Kidney (tissue), 14 donors: ENCODE data around the gene REC8. TPM values are rescaled to one million over a fixed set of nuclear protein-coding genes. Genes with fewer than 3 reads are reported as not detected.

ENCODE experiments used
- DNase-seq, 5 donors: peaks; one replicate each; pipeline ENCODE4 v3.0.0-alpha.2; 2013 to 2020
- FAIRE-seq: peaks from 2 replicates; lab custom pipeline; 2012; peaks lifted over from hg19 to GRCh38; lab: Jason Lieb, UNC
- H3K27ac ChIP-seq, 2 donors: one replicate each; pipeline ENCODE4 v1.7.0; 2013; ENCODE audit warnings: low read depth in 2 of 2, low read length in 2 of 2, inconsistent platforms in 1 of 2
- H3K27me3 ChIP-seq: one replicate; pipeline ENCODE4 v1.7.1; 2013; ENCODE audit warnings: low read length, inconsistent platforms; ENCODE audit not compliant: control insufficient read depth, insufficient read depth
- H3K36me3 ChIP-seq, 3 donors: one replicate each; pipeline versions ENCODE4 v1.7.0 to v1.7.1; 2013; ENCODE audit warnings: low read length in 3 of 3, control low read depth in 1 of 3, inconsistent platforms in 1 of 3; ENCODE audit not compliant: insufficient read depth in 3 of 3, control insufficient read depth in 2 of 3
- H3K4me1 ChIP-seq, 3 donors: one replicate each; pipeline versions ENCODE4 v1.7.0 to v1.7.1; 2013; ENCODE audit warnings: low read length in 3 of 3, inconsistent platforms in 1 of 3, low read depth in 1 of 3; ENCODE audit not compliant: control insufficient read depth in 2 of 3, insufficient read depth in 2 of 3
- H3K4me3 ChIP-seq, 3 donors: one replicate each; pipeline versions ENCODE4 v1.7.0 to v1.8.1; 2013; ENCODE audit warnings: low read length in 3 of 3, control low read depth in 1 of 3, inconsistent platforms in 1 of 3
- H3K9ac ChIP-seq, 3 donors: one replicate each; pipeline versions ENCODE4 v1.7.0 to v1.7.1; 2013; ENCODE audit warnings: low read length in 3 of 3, control low read depth in 1 of 3, inconsistent platforms in 1 of 3
- H3K9me3 ChIP-seq, 3 donors: one replicate each; pipeline versions ENCODE4 v1.7.0 to v1.7.1; 2013; ENCODE audit warnings: low read length in 3 of 3, control low read depth in 1 of 3, inconsistent platforms in 1 of 3; ENCODE audit not compliant: control insufficient read depth in 2 of 3, insufficient read depth in 1 of 3
- CTCF ChIP-seq: IDR thresholded peaks from 3 replicates; pipeline ENCODE4 v1.5.1; 2012; ENCODE audit warnings: mild to moderate bottlenecking, moderate library complexity, borderline replicate concordance; ENCODE audit not compliant: insufficient read depth; ENCODE audit errors: extremely low read depth
- intact Hi-C: fragments of 100-400 bp; cut with DNase I; formaldehyde crosslinking; loops from one replicate; pipeline ENCODE4 v1.11.1; 2022
- polyA plus RNA-seq: library from polyadenylated mRNA; stranded (reverse); fragments of 350-450 nt; fragmentation: Illumina TruSeq; extraction: RNeasy Lipid Tissue Mini Kit (QIAGEN cat#74804); gene quantifications from one replicate; pipeline ENCODE4 v1.2.3, GENCODE V29; 2014; ENCODE audit warnings: low read depth, low replicate concordance; ENCODE audit not compliant: insufficient read depth
- total RNA-seq: library from RNA; stranded (reverse); fragmentation: NEBNext Ultra II Directional; extraction: Animal tissue kit (Norgen Biotek cat#: 25700); gene quantifications from one replicate; pipeline ENCODE4 v1.2.1, GENCODE V29; 2021
- donor health status: control.
- donor health status: control.
- donor health status: control.
- donor health status: control.
- donor health status: control.
- donor health status: DM: yes; HTN: yes; CAD: no.
- donor health status: Normal renal cell carcinoma (clear cell type).

Gene REC8
- total and polyA plus RNA-seq, 2 donors from 2014 or later = 39.9 to 51.4 TPM

- Histone ChIP-seq H3K4me3 (no peak overlapping the region), H3K27ac (no peak overlapping the region), H3K36me3 (peaks cover 0 to 23% (median 14%) of the 10 kb centered on the region in 3 donors), H3K9ac (no peak overlapping the region), H3K27me3 (no peaks in the 10 kb centered on the region), H3K4me1 (peaks cover 0 to 38% (median 15%) of the 10 kb centered on the region in 3 donors), H3K9me3 (no peaks in the 10 kb centered on the region)
- TF ChIP-seq CTCF = no peak
- intact Hi-C loops = no loop called here
- peak in 1 of 5 donors; percentile 67 for DNase-seq
- FAIRE-seq = no peak
Measured at GRCh38 chr14:24138396-24139271, 33.2 kb upstream of the REC8 start.

- DNase-seq (no peak), FAIRE-seq (no peak)
- Histone ChIP-seq H3K9me3 (no peaks in the 10 kb centered on the region), H3K9ac (no peak overlapping the region), H3K27ac (no peak overlapping the region), H3K27me3 (no peaks in the 10 kb centered on the region), H3K36me3 (peaks cover 0 to 23% (median 14%) of the 10 kb centered on the region in 3 donors), H3K4me1 (peaks cover 0 to 38% (median 15%) of the 10 kb centered on the region in 3 donors), H3K4me3 (no peak overlapping the region)
- no peak for TF ChIP-seq CTCF
- intact Hi-C loops = no loop called here
Measured at GRCh38 chr14:24139272-24139934, 32.5 kb upstream of the REC8 start.

- H3K4me1 ChIP-seq = peaks cover 2 to 47% (median 21%) of the 10 kb centered on the region in 3 donors
- H3K9me3 ChIP-seq = no peaks in the 10 kb centered on the region
- FAIRE-seq = peak; percentile 76
- peak within 1 kb of the TSS; percentile 82 to 96 (median 85) for H3K9ac ChIP-seq
- H3K27me3 ChIP-seq = no peaks in the 10 kb centered on the region
- H3K4me3 ChIP-seq = peak within 1 kb of the TSS; percentile 92 to 97 (median 92)
- intact Hi-C loops = no loop called here
- peak; percentile 37 for TF ChIP-seq CTCF
- peak within 1 kb of the TSS; percentile 95 for H3K27ac ChIP-seq
- H3K36me3 ChIP-seq = peaks cover 0 to 23% (median 14%) of the 10 kb centered on the region in 3 donors
- DNase-seq = peak; percentile 100
Measured at GRCh38 chr14:24141097-24141880, 30.6 kb upstream of the REC8 start, which contains the start of gene EMC9. TSS of gene EMC9 (minus strand) at chr14:24141591. CDS start at chr14:24141304, 287 bp downstream.
